Epithelial cell of prostate (primary cell): ENCODE data around the gene NEDD4L.

ENCODE experiments used
- DNase-seq: peaks from one replicate; pipeline ENCODE4 v3.0.0-alpha.2; 2011; ENCODE audit warnings: low read depth, low spot score
- H3K27ac ChIP-seq: fragments of 450-650 bp; 2 replicates; pipeline ENCODE4 v1.5.1; 2017; ENCODE audit warnings: mild to moderate bottlenecking

Gene NEDD4L

DNA sequence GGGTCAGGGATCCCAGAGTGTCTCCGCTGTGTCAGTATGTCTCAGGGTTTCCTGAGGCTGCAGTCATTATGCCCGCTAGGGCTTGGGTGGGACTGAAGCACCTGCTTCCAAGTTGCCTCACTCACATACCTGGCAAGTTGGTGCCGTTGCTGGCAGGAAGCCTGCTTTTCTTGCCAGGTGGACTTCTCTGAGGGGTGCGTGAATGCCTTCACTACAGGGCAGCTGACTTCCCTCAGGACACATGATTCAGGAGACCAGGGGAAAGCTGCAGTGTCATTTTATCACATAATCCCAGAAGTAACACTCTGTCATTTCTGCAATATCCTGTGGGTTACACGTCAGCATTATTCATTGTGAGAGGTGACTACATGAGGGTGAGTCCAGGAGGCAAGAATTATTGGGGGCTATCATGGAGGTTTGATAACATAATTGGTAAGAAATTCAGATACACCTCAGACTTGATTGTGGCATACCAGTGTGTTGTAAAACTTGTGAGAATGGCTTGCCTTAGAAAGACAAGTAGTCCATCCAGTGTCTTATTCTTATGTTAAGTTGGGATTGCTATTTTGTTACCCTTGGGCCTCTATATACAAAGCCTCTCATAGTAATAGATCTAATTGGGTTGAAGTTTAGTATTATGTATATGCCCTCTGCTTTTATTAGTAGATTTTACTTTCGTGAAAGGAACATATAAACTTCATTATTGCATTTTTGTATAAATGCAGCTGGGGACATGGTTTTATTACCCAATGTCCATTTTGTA lies 44.1 kb downstream of the NEDD4L start:
- DNase-seq = peak; percentile 86
- peak overlapping the region; percentile 63 for H3K27ac ChIP-seq

DNA sequence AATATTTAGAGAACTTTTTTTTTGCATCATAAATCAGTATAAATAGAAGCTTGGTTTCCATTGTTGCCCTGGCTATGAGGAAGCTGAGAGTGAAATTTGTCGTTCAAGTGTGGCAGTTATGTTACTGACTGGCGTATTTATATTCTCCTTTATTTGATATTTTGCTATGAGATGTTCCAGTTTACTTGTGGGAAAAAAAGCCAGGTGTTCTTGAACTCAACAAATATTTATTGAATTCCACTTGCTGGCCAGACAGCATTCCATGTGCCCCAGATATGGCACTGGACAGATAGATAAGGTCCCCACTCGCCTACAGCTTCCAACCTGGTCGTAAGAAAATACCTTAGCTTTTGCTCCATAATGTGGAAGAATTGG lies 44.7 kb downstream of the NEDD4L start:
- no peak for DNase-seq
- peak overlapping the region; percentile 63 for H3K27ac ChIP-seq

DNA sequence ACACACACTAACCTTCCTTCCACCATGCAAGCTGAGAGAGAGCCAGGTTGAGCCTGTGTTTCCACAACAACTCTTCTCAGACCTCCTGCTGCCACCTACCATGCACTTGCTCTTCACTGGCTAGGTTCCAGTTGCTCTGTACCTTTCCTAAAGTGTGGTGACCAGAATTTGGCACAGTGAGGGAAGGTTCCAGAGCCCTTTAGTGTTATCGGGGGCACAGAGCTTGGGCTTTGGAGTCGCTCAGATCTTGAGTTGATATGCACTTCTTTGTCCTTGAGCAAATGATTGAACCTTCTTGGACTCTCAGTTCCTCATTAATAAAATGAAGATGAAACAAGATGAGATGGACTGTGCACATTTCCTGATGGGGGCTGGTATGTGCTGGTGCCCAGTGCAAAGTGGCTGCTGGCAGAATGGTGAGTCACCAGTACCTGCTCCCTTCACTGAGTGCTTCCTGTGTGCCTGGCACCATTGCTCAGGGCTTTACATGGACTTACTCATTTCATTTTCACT lies 47.1 kb downstream of the NEDD4L start:
- DNase-seq = peak; percentile 57
- H3K27ac ChIP-seq = peak overlapping the region; percentile 34

DNA sequence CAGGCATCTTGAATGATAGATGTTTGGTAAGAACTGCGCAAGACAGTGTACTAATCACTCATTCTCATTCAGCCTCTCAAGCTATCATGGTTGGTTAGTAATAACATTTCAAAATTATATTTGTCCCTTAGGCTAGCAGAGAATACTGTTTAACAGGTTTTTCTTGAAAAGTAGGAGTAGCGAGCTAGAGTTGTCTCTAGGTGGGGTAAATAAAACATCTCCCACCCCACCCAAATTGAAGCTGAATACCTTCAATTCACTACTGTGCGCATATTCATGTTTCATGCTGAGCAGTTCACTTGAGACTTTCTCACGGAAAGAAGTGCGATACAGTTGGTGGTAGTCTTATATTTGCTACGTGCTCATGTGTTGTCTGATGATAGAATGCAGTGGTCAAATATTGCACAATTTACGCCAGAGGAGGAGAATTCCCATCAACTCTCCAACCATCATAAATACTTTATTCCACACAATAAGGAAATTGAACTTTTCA lies 49.3 kb downstream of the NEDD4L start:
- no peak for DNase-seq
- H3K27ac ChIP-seq = no peak overlapping the region

DNA sequence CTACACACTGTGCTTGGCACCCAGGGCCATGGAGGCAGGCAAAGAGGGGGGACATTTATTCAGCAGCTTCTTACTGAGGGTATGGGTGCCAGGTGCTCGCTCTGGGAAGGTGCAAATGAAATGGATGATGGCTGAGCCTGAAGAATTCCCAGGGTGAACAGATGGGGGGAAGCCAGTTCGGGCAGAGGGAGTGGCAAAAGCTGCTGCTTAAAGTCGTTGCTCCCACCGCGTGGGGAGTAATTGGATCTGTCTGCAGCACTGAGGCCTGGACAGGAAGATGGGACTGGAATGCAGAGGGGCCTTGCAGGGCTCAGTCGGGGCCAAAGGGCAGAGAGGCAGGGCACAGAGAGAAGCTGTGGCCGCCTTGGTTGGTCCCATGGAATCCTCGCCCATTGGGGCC lies 51.2 kb downstream of the NEDD4L start:
- no peak overlapping the region for H3K27ac ChIP-seq

DNA sequence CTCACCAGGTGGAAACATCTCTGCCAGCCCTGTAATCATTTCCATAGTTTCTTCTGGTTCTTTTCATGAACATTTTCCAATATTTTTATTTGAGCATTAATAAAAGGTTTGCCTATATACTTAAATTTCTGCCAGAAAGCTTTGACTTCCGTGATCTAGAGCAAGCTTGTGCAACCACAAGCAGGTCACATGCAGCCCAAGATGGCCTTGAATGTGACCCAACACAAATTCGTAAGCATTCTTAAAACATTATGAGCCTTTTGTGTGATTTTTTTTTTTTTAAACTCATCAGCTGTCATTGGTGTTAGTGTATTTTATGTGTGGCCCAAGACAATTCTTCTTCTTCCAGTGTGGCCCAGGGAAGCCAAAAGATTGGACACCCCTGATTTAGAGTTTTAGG lies 51.6 kb downstream of the NEDD4L start:
- DNase-seq = no peak
- H3K27ac ChIP-seq = no peak overlapping the region

More for the DNA sequence above, 51.2 kb downstream of the NEDD4L start:
- no peak for DNase-seq

DNA sequence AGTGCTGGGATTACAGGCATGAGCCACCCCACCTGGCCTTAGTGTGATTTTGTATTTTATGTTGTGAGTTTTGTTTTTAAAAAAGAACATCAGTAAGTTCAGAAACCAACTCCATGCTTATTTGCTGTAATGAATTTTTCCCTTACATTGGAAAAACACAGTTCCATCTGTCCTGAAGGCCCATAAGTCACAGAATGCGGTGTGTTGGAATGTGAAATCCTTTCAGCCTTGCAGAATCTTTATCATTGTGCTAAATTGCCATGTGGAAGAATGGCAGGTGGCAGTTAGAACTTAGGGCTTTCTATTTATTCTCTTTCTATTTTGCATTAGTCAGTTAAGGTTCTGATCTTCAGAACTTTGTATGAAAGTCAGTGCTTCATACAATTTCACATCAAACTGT lies 52.6 kb downstream of the NEDD4L start:
- no peak for DNase-seq

DNA sequence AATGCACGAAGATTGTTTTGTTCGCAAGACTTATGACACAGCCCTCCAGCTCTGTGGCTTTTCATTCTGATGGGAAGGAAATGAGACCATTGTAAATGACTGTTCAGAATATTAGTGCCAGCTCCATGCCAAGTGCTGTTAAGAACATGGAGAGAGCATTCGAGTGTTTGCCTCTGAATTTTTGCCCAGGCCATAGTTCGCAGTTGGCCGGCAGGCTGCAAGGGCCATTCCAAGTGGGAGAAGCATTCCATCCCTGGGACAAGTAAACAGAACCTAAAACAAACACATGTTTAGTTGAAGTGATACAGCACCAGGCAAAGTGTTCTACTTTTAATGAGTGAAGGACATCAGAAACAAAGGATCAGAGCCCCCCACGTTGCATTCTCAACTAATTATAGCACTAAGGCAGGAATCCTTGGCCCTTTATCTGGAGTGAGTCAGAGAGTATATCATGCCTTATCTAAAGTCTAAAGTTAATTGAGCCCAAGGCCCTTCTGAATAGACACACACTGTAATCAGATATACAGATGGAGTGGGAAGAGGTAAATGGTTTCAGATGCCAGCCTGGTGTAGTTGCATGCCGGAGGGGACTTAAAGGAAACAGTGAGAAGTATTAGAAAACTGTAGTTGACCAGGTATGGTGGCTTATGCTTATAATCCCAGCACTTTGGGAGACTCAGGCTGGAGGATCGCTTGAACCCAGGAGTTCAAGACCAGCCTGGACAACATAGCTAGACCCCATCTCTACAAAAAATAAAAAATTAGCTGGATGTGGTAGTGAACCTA lies 53.3 kb downstream of the NEDD4L start:
- no peak for DNase-seq
- no peak overlapping the region for H3K27ac ChIP-seq

More for the DNA sequence above, 52.6 kb downstream of the NEDD4L start:
- H3K27ac ChIP-seq = no peak overlapping the region

DNA sequence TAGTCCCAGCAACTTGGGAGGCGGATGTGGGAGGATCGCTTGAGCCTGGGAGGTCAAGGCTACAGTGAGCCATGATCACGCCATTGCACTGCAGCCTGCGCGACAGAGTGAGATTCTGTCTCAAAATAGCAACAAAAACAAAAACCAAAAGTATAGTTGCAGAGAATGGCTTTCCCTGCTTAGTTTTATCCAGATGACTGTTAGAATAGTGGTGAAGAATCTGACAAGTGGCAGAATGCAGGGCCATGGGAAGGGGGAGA lies 53.8 kb downstream of the NEDD4L start:
- H3K27ac ChIP-seq = no peak overlapping the region
- no peak for DNase-seq

DNA sequence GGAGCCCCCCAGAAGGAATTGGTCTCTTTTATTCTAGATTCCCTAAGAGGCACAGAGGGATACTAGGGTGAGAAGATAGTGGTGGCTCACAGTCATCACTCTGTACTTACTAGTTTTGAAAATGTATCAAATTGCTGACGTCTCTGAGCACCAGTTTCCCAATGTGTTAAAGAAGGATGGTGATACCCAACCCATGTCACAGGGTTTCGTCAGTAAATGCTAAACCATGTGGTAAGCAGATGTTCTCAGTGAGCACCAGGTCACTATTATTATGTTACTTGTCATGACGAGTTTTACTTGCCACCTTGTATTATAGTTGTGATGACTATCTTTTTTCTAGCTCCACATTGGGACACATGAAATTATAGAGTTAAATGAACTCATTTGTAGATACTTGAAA lies 54.7 kb downstream of the NEDD4L start:
- no peak overlapping the region for H3K27ac ChIP-seq
- no peak for DNase-seq

DNA sequence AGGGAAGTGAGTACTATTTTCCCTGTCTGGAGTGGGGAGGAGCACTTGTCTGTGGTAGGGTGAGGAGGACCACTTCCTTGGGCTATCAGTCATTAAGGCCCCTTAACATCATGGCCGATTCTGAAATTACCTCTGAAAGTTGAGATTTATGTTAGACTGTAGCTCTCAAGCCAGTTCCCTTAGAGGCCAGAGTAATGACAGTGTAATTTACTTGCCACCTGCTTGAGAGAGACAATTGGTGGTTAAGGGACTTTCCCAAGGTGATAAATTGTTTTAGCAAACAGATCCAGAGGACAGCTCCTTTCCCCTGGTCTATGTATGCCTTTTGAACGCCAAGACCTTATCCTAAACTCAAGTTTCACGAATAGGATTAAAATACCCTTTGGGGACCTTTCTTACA lies 56.1 kb downstream of the NEDD4L start:
- no peak for DNase-seq
- H3K27ac ChIP-seq = no peak overlapping the region

DNA sequence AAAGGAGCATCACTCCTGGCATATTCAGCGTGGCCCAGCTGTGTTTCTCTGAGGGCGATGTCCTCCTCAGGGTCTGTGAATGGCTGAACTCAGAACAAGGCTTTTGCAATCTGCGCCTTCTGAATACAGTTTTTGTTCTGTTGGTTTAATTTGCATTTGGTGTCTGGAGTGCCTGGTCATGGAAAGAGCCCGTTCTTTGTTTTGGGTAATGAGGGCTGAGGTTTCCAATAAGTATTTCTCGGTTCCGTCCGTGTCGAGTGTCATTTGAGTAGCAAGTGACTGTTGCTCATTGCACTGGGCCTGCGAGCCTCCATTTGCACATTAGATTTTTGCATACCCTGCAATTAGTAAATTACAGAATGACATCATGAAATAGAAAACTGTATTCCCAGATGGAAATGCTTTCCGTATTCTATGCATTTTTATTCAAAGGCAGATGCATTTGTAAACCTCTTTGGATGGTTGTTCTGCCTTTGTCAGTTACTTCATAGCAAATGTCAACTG lies 57.3 kb downstream of the NEDD4L start:
- no peak for DNase-seq
- H3K27ac ChIP-seq = no peak overlapping the region

DNA sequence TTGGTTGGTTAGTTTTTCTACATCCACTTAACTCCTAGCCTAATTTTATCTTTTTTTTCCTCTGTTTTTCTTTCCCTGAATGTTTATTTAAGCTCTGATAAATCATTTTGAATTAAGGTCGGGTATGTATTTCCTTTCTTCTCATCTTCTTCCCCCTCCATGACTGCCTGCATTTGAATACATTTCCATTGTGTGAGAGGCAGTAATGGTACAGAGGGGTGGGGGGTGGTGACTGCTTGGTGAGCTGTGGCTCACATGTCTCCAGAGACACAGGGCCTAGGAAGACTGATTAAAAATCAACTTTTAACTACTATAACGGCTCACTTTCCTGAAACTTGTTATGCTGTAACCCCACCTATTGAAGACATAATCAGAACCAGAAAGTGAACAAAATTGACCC lies 58.0 kb downstream of the NEDD4L start:
- no peak for DNase-seq
- no peak overlapping the region for H3K27ac ChIP-seq

DNA sequence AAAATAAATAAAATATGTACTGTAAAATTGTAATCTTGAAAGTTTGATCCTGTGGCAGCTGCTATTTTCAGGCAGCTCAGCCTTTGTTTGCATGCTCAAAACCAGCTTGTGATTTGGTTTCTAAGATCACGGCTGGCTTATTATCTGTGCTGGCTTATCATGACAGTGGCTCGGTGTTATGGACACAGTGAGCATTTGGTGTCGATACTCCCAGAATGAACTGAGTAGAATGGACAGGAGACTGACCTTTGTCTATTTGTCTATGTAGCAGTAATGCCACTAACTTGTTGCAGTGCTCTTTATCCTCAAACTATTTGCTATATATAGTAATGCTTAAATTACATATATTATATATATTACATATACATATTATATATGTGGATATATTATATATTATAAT lies 58.8 kb downstream of the NEDD4L start:
- H3K27ac ChIP-seq = no peak overlapping the region
- DNase-seq = no peak

DNA sequence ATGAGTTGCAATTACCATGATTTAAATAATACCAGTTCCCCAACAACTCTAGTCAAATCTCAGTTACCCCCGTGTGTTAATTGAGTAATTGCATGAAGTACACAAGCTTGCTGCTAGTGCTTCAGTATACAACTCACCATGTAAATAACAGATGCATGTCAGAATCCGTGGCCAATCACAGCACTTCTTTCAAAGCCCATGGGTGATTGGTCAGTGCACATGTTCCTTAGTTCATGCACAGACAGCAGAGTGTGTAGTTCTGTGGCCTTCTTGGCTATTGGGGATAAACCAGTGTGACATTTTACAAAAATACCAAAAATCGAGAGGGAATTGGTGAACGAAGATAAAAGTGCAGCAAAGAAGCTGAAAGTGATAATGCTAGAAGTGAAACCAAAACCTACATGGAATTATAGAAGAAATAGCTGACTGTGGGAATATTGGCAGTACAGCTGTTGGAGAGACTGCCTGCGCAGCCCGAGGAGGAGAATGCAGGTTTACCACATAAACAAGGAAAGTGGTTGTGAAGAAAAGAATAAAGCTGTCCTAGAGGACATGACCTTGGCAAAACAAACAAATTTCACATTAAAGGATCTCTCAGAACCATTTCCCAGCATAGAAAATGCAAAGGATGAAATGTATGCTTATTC lies 59.4 kb downstream of the NEDD4L start:
- DNase-seq = no peak
- H3K27ac ChIP-seq = no peak overlapping the region

DNA sequence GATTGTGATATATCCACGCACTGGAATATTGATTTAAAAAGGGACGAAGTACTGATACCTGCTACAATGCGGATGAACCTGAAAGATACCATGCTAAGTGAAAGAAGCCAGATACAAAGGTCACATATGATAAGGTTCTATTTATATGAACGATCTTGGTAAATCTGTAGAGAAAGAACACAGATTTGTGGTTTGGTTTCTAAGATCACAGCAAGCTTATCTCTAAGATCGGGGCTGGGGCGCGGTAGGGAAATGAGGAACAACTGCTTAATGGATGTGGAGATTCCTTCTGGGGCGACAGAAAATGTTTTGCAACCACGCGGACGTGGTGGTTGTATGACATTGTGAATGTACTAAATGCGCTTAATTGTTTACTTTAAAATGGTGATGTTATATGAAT lies 60.1 kb downstream of the NEDD4L start:
- no peak for DNase-seq
- H3K27ac ChIP-seq = no peak overlapping the region

DNA sequence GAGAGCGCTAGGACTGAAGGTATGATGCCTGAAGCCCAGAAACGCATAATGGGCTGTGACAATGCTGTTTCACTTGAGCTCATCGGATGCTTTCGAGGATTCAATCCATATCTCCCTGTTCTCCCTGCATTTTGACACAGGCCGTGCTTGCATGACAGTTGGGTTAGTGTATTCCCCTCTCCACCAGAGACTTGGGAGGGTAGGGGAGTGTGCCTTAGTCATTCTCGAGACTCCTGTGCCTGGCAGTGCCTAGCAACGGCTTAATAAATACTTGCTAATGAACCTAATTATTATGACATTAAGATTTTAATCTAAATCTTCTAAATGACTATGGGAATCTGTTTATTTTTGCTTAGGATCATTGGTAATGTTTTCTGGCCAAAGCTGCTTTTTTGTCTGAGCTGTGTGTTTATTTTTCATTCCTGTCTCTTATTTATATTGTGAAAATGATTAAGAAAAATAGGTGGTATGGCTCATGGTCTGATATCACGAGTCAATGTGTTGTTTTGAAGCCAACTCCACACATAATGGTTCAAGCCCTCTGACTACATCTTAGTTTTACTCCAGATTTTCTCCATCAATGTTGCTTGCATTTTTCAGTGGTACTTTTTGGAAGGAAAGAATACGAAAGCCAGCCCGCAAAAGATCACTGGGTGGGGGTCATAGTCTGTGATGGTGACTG lies 61.3 kb downstream of the NEDD4L start:
- no peak for DNase-seq
- no peak overlapping the region for H3K27ac ChIP-seq

DNA sequence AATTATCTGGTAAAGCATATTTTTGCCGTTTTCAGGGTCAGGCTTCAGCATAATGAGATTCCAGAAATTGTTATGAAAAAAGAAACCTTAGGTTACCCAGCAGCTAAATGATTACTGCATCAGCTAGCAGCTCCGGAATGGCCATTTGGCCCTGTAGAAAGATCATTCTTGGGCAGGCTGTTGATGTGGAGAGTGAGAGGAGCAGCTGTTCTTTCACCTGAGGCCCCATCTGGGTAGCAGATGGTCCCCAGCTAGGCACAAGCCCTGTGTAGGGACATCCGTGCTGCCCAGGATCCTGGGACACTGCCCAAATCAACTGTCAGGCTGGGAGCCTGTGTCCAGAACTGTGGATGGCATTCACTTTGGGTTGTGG lies 61.8 kb downstream of the NEDD4L start:
- no peak overlapping the region for H3K27ac ChIP-seq
- DNase-seq = no peak

DNA sequence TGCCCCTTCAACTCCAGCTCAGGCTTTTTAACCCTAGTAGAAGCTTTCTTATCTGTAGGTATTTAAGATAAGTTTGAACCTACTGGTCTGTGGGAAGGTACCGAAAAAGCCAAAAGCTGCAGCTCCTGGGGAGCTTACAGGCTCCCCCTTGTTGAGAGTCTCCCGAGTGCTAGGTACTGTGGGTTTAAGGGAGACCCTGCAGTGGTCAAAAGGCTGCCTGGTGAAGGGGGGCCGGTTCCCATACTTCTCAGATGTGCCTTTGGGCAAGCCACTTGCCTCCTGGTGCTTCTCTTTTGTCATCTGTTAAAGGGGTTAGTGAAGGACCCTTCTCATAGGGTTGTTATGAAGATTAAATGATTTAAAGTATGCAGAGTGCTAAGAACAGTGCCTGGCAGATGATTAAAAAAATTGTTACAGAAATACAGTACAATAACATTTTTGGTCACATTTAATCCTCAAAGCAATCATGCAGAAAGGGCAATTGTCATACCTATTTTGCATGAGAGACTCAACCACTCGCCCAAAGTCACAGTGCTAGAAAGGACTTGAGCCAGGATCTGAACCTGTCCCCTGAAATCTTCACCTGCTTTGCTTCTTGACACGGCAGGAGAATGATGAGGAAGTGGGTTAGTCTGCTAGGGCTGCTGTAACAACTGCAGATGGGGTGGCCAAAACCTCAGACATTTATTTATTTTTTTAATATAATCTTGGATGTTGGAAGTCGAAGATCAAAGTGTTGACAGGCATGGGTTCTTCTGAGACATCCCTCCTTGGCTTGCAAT lies 62.5 kb downstream of the NEDD4L start:
- H3K27ac ChIP-seq = no peak overlapping the region
- DNase-seq = no peak

DNA sequence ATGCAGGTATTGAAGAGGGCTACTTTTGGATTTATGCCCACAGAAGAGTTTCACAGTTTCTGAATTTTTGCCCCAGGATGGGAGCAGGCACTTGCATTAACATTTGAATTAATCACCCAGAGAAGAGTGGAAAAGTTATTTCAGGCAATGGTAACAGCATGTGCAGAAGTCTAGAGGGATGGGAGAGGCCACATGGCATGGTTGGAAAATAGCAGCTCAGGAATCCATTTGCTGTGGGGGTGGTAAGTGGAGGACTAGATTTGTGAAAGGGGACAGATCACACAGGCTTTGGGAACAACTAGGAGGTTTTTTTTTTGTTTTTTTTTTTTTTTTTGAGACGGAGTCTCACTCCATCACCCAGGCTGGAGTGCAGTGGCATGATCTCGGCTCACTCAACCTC lies 65.2 kb downstream of the NEDD4L start:
- DNase-seq = no peak

More for the DNA sequence above, 65.2 kb downstream of the NEDD4L start:
- no peak overlapping the region for H3K27ac ChIP-seq
